MM.1S (cell line): ENCODE measurements around the gene FAM167B.

Experiments
- DNase-seq: peaks from one replicate; pipeline ENCODE4 v3.0.0-alpha.2; 2015
- H2AFZ ChIP-seq: fragments of 300-600 bp; sonication (generic); 2 replicates; pipeline ENCODE4 v1.6.0; 2016; ENCODE audit warnings: antibody characterized with exemption, low read length
- H3F3A ChIP-seq: fragments of 300-600 bp; sonication (generic); 2 replicates; pipeline ENCODE4 v1.6.1; 2016; ENCODE audit warnings: mild to moderate bottlenecking, antibody characterized with exemption, low read length, moderate library complexity, mixed read lengths; ENCODE audit not compliant: insufficient read depth
- H3K27ac ChIP-seq: fragments of 300-600 bp; sonication (generic); 2 replicates; pipeline ENCODE4 v1.5.1; 2016; ENCODE audit warnings: mild to moderate bottlenecking, low read length
- H3K27me3 ChIP-seq: fragments of 300-600 bp; sonication (generic); replicated peaks from 2 replicates; pipeline ENCODE4 v1.6.0; 2016; ENCODE audit warnings: low read length; ENCODE audit not compliant: insufficient read depth
- H3K36me3 ChIP-seq: fragments of 300-600 bp; sonication (generic); replicated peaks from 2 replicates; pipeline ENCODE4 v1.6.1; 2016; ENCODE audit warnings: mild to moderate bottlenecking, low read length, mixed read lengths; ENCODE audit not compliant: insufficient read depth
- H3K4me1 ChIP-seq: fragments of 300-600 bp; sonication (generic); 2 replicates; pipeline ENCODE4 v1.6.1; 2016; ENCODE audit warnings: low read length, mixed read lengths
- H3K4me2 ChIP-seq: fragments of 300-600 bp; sonication (generic); 2 replicates; pipeline ENCODE4 v1.6.0; 2016; ENCODE audit warnings: low read depth, low read length
- H3K4me3 ChIP-seq: fragments of 300-600 bp; sonication (generic); 2 replicates; pipeline ENCODE4 v1.5.1; 2016; ENCODE audit warnings: low read length, mixed read lengths
- H3K79me2 ChIP-seq: fragments of 300-600 bp; sonication (generic); 2 replicates; pipeline ENCODE4 v1.6.1; 2016; ENCODE audit warnings: mixed run types, low read length, mixed read lengths
- H3K9ac ChIP-seq: fragments of 300-600 bp; sonication (generic); 2 replicates; pipeline ENCODE4 v1.6.1; 2016; ENCODE audit warnings: low read length, mixed read lengths
- H3K9me2 ChIP-seq: fragments of 300-600 bp; sonication (generic); replicated peaks from 2 replicates; pipeline ENCODE4 v1.6.1; 2016; ENCODE audit warnings: mild to moderate bottlenecking, low read length, mixed read lengths; ENCODE audit not compliant: insufficient read depth
- H3K9me3 ChIP-seq: fragments of 300-600 bp; sonication (generic); replicated peaks from 2 replicates; pipeline ENCODE4 v1.6.1; 2016; ENCODE audit warnings: mild to moderate bottlenecking, low read length, mixed read lengths; ENCODE audit not compliant: insufficient read depth
- H4K20me1 ChIP-seq: fragments of 300-600 bp; sonication (generic); 2 replicates; pipeline ENCODE4 v1.6.1; 2016; ENCODE audit warnings: mild to moderate bottlenecking, low read length, moderate library complexity, mixed read lengths; ENCODE audit not compliant: insufficient read depth
- EZH2 ChIP-seq: fragments of 300-600 bp; sonication (generic); optimal IDR thresholded peaks from 2 replicates; pipeline ENCODE3; 2017; ENCODE audit warnings: low read depth, mild to moderate bottlenecking, antibody characterized with exemption, low read length, mixed read lengths
- EZH2phosphoT487 ChIP-seq: fragments of 300-600 bp; sonication (generic); IDR thresholded peaks from 2 replicates; pipeline ENCODE4 v1.6.1; 2018; ENCODE audit warnings: antibody characterized with exemption, low read length
- TF ChIP-seq, protein P1 (sequence below): fragments of 300-600 bp; sonication (generic); IDR thresholded peaks from 2 replicates; pipeline ENCODE4 v1.5.1; 2016; ENCODE audit warnings: antibody characterized with exemption, low read length, mixed read lengths

FAM167B gene

DNA sequence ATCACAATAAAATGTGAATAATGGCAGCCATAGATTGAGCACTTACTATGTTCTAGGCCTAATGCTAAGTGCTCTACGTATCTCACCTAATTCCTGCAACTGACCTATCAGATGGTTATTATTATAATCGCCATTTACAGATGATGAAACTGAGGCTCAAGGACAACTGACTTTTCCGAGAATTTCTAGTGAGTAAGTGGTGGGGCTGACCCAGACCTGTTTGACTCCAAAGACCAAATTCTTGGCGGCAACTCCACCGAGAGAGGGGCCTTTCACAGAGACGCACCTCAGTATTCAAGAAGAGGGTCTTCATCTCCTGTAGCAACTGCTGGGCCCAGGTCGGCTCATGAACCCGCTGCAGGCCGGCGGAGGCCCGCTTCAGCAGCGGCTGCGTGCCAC, 25.4 kb upstream of the FAM167B start:
- DNase-seq: no peak
- Histone ChIP-seq H3K4me2 (peak overlapping the region; percentile 84), H3K9me3 (no peaks in the 10 kb centered on the region), H3K4me3 (peak overlapping the region; percentile 77), H2AFZ (peak overlapping the region; percentile 60; the same call in 1 of the 2 replicates), H3K36me3 (0 out of 2 replicates have a peak, but pooled peaks cover 3% of the 10 kb centered on the region), H3K9me2 (no peaks in the 10 kb centered on the region), H3K27ac (no peak overlapping the region), H3K4me1 (peaks cover 5% of the 10 kb centered on the region; the same call in 1 of the 2 replicates), H3K27me3 (no peaks in the 10 kb centered on the region), H3K9ac (peak overlapping the region; percentile 91; the same call in 1 of the 2 replicates), H4K20me1 (no peaks in the 10 kb centered on the region), H3K79me2 (peaks cover 39% of the 10 kb centered on the region), H3F3A (no peaks in the 10 kb centered on the region)
- no peak for TF ChIP-seq EZH2phosphoT487
- TF ChIP-seq EZH2: no peak

DNA sequence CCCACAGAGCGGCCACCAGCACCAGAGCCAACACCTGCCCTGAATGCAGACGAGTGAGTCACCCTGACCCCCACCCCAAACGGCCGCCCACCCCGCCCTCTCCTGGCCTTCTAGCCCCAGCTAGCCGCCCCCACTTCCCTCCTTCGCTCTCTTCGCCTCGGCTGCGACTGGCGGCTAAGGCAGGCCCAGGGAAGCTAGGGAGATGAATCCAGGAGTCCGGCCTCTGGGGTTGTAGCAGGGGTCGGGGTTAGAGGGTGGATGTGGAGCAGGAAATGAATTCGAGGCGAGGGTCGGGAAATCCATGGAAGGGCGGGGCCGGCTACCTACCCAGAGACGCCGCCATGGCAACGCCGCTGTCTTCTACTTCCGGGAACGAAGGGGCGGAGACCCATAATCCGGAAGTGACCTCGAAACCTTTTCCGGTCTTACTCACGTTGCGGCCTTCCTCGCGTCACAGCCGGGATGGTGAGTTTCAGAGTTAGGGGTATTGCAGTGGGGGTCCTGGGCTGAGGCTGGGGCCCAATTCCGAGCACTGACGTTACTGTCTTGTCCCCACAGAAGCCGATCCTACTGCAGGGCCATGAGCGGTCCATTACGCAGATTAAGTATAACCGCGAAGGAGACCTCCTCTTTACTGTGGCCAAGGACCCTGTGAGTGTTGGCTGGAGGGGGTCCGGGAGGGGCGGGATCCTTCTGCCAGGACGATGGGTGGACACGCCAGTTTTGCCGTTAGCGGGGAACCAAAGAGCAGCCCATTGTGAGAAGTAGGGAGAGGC, 24.9 kb upstream of the FAM167B start, which contains the start of the genes EIF3I and TMEM234:
TSS of gene EIF3I (plus strand) at position 428 of the 776 bp plus-strand sequence. CDS start at position 463, 35 bp downstream.
TSS of gene TMEM234 (minus strand) at position 374 of the 776 bp plus-strand sequence. CDS start at position 343, 31 bp downstream.
- H3K9me3 ChIP-seq: no peaks in the 10 kb centered on the region
- H3K27me3 ChIP-seq: no peaks in the 10 kb centered on the region
- H3K79me2 ChIP-seq: peaks cover 39% of the 10 kb centered on the region
- peak within 1 kb of the TSS; percentile 60 for H2AFZ ChIP-seq
- H4K20me1 ChIP-seq: no peaks in the 10 kb centered on the region
- TF ChIP-seq EZH2 (no peak), EZH2phosphoT487 (no peak)
- TF ChIP-seq, protein P1, sequence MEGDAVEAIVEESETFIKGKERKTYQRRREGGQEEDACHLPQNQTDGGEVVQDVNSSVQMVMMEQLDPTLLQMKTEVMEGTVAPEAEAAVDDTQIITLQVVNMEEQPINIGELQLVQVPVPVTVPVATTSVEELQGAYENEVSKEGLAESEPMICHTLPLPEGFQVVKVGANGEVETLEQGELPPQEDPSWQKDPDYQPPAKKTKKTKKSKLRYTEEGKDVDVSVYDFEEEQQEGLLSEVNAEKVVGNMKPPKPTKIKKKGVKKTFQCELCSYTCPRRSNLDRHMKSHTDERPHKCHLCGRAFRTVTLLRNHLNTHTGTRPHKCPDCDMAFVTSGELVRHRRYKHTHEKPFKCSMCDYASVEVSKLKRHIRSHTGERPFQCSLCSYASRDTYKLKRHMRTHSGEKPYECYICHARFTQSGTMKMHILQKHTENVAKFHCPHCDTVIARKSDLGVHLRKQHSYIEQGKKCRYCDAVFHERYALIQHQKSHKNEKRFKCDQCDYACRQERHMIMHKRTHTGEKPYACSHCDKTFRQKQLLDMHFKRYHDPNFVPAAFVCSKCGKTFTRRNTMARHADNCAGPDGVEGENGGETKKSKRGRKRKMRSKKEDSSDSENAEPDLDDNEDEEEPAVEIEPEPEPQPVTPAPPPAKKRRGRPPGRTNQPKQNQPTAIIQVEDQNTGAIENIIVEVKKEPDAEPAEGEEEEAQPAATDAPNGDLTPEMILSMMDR: no peak
- no peaks in the 10 kb centered on the region for H3F3A ChIP-seq
- peaks cover 5% of the 10 kb centered on the region; the same call in 1 of the 2 replicates for H3K4me1 ChIP-seq
- H3K4me2 ChIP-seq: peak within 1 kb of the TSS; percentile 84
- peak within 1 kb of the TSS; percentile 34; the same call in 1 of the 2 replicates for H3K27ac ChIP-seq
- H3K4me3 ChIP-seq: peak within 1 kb of the TSS; percentile 77
- no peaks in the 10 kb centered on the region for H3K9me2 ChIP-seq
- peak within 1 kb of the TSS; percentile 91 for H3K9ac ChIP-seq
- peak; percentile 93 for DNase-seq
- H3K36me3 ChIP-seq: 0 out of 2 replicates have a peak, but pooled peaks cover 3% of the 10 kb centered on the region

DNA sequence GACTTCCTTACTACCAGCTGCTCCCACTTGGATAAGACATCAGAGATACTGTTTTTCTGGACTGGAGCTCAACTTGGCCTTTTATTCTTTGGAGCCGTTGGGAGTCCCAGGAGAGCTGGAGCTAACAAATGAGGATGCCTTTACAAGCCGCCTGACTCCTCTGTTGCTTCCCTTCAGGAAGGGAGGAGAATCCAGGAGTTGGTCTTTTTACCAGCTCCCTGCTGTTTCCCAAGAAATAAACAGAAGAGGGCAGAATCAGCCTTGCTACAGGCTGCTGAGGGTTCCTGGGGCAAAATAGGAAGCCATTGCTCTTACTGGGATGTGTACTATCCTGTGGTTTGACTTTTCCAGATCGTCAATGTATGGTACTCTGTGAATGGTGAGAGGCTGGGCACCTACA, 23.3 kb upstream of the FAM167B start:
- H3K4me3 ChIP-seq: no peak overlapping the region
- H3K4me2 ChIP-seq: peak overlapping the region; percentile 84; the same call in 1 of the 2 replicates
- no peak overlapping the region for H3K27ac ChIP-seq
- peaks cover 39% of the 10 kb centered on the region for H3K79me2 ChIP-seq
- H3K4me1 ChIP-seq: peaks cover 5% of the 10 kb centered on the region; the same call in 1 of the 2 replicates
- H3K9me2 ChIP-seq: no peaks in the 10 kb centered on the region
- no peaks in the 10 kb centered on the region for H3F3A ChIP-seq
- TF ChIP-seq, protein P1: no peak
- TF ChIP-seq EZH2 (no peak), EZH2phosphoT487 (no peak)
- H3K9ac ChIP-seq: no peak overlapping the region
- DNase-seq: no peak
- H2AFZ ChIP-seq: no peak overlapping the region
- peaks cover 7% of the 10 kb centered on the region; the same call in 1 of the 2 replicates for H3K36me3 ChIP-seq
- no peaks in the 10 kb centered on the region for H4K20me1 ChIP-seq
- H3K27me3 ChIP-seq: no peaks in the 10 kb centered on the region
- no peaks in the 10 kb centered on the region for H3K9me3 ChIP-seq
